Osteoblast (primary cell): ENCODE measurements around the gene MAMDC4. TPM values are rescaled to one million over a fixed set of nuclear protein-coding genes. Genes with fewer than 3 reads are reported as not detected.
A peak's percentile ranks its signal among the peaks of the same experiment; 100 is the strongest.

Source experiments
- DNase-seq: peaks from one replicate; pipeline ENCODE4 v3.0.0; 2011; ENCODE audit warnings: low spot score, mixed read lengths; ENCODE audit not compliant: insufficient read length; ENCODE audit errors: missing footprints
- H2AFZ ChIP-seq: 2 replicates; pipeline ENCODE4 v1.6.0; 2011; ENCODE audit warnings: mild to moderate bottlenecking, low read length
- H3K27ac ChIP-seq: 2 replicates; pipeline ENCODE4 v1.5.1; 2011; ENCODE audit warnings: mild to moderate bottlenecking, low read depth, low read length, moderate library complexity
- H3K27me3 ChIP-seq: 2 replicates; pipeline ENCODE4 v1.6.0; 2012; ENCODE audit warnings: mild to moderate bottlenecking, control low read depth, inconsistent platforms, low read length, moderate library complexity; ENCODE audit not compliant: insufficient read depth
- H3K36me3 ChIP-seq: 2 replicates; pipeline ENCODE4 v1.5.1; 2011; ENCODE audit warnings: mild to moderate bottlenecking, low read length, control low read depth, moderate library complexity; ENCODE audit not compliant: insufficient read depth
- H3K4me1 ChIP-seq: 2 replicates; pipeline ENCODE4 v1.5.1; 2011; ENCODE audit warnings: mild to moderate bottlenecking, low read length, control low read depth, moderate library complexity; ENCODE audit not compliant: insufficient read depth
- H3K4me2 ChIP-seq: 2 replicates; pipeline ENCODE4 v1.6.0; 2011; ENCODE audit warnings: mild to moderate bottlenecking, low read length; ENCODE audit not compliant: insufficient read depth
- H3K4me3 ChIP-seq: fragments of 200-600 bp; sonication (generic); 3 replicates; pipeline ENCODE4 v1.5.1; 2012; ENCODE audit warnings: mild to moderate bottlenecking, low read length, inconsistent platforms; ENCODE audit not compliant: insufficient read depth
- H3K79me2 ChIP-seq: 2 replicates; pipeline ENCODE4 v1.6.0; 2012; ENCODE audit warnings: mild to moderate bottlenecking, low read length, control low read depth, inconsistent platforms; ENCODE audit not compliant: insufficient read depth
- H3K9me3 ChIP-seq: 2 replicates; pipeline ENCODE4 v1.5.1; 2011; ENCODE audit warnings: low read depth, low read length, control low read depth
- H4K20me1 ChIP-seq: 2 replicates; pipeline ENCODE4 v1.6.0; 2012; ENCODE audit warnings: mild to moderate bottlenecking, low read length, control low read depth; ENCODE audit not compliant: insufficient read depth
- small RNA-seq: library from RNA; depleted of rRNA; stranded (forward); fragments of <200 nt; gene quantifications from one replicate; pipeline ENCODE3, GENCODE V24; 2012
- total RNA-seq: library from RNA; depleted of rRNA; stranded (reverse); fragments of >200 nt; gene quantifications from 2 replicates; pipeline ENCODE4 v1.2.3, GENCODE V29; 2012
- TF ChIP-seq, protein P1 (sequence below): IDR thresholded peaks from 2 replicates; pipeline ENCODE4 v1.5.1; 2011; ENCODE audit warnings: mild to moderate bottlenecking, low read depth, low read length, moderate library complexity; ENCODE audit errors: extremely low read depth

Gene MAMDC4
- total RNA-seq, 1 donor: 1.4 TPM

DNA sequence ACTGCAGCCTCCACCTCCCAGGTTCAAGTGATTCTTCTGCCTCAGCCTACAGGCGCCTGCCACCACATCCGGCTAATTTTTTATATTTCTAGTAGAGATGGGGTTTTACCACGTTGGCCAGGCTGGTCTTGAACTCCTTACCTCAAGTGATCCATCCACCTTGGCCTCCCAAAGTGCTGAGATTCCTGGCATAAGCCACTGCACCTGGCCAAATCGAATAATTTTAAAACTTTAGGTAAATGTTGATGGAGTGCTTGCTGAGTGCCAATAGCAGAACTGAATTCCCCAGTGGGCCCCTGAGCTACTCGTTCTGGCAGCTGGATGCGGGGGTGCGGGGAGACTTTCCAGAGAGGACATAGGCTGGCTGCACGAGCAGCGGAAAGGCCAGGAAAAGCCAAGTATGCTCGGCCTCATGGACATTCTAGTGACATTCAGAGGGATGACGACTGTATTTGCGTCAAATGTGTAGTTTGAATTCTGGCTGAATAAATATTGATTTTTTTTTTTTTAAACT, 51.0 kb downstream of the MAMDC4 start:
- peak overlapping the region; percentile 93 for H3K27ac ChIP-seq
- H3K36me3 ChIP-seq: peaks cover 31% of the 10 kb centered on the region
- TF ChIP-seq, protein P1, sequence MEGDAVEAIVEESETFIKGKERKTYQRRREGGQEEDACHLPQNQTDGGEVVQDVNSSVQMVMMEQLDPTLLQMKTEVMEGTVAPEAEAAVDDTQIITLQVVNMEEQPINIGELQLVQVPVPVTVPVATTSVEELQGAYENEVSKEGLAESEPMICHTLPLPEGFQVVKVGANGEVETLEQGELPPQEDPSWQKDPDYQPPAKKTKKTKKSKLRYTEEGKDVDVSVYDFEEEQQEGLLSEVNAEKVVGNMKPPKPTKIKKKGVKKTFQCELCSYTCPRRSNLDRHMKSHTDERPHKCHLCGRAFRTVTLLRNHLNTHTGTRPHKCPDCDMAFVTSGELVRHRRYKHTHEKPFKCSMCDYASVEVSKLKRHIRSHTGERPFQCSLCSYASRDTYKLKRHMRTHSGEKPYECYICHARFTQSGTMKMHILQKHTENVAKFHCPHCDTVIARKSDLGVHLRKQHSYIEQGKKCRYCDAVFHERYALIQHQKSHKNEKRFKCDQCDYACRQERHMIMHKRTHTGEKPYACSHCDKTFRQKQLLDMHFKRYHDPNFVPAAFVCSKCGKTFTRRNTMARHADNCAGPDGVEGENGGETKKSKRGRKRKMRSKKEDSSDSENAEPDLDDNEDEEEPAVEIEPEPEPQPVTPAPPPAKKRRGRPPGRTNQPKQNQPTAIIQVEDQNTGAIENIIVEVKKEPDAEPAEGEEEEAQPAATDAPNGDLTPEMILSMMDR: no peak
- peak; percentile 47 for DNase-seq
- no peak overlapping the region for H3K4me2 ChIP-seq
- H2AFZ ChIP-seq: no peak overlapping the region
- peaks cover 11% of the 10 kb centered on the region for H3K79me2 ChIP-seq
- no peak overlapping the region for H3K4me3 ChIP-seq
- no peaks in the 10 kb centered on the region for H3K27me3 ChIP-seq
- peaks cover 26% of the 10 kb centered on the region for H3K4me1 ChIP-seq
- H3K9me3 ChIP-seq: no peaks in the 10 kb centered on the region
- H4K20me1 ChIP-seq: peaks cover 2% of the 10 kb centered on the region

- no peak for DNase-seq
- Histone ChIP-seq H3K4me3 (no peak overlapping the region), H2AFZ (no peak overlapping the region), H3K9me3 (no peaks in the 10 kb centered on the region), H3K4me2 (no peak overlapping the region), H4K20me1 (no peaks in the 10 kb centered on the region), H3K79me2 (peaks cover 6% of the 10 kb centered on the region), H3K27me3 (no peaks in the 10 kb centered on the region), H3K36me3 (peaks cover 37% of the 10 kb centered on the region), H3K27ac (no peak overlapping the region), H3K4me1 (peaks cover 20% of the 10 kb centered on the region)
- TF ChIP-seq, protein P1: no peak
These were observed 54.1 kb downstream of the MAMDC4 start for GRCh38 chr9:136906266-136906665.

GRCh38 chr9:136907011-136907914, 55.1 kb downstream of the MAMDC4 start:
- H3K4me2 ChIP-seq: no peak overlapping the region
- no peaks in the 10 kb centered on the region for H3K27me3 ChIP-seq
- H3K4me3 ChIP-seq: no peak overlapping the region
- no peak overlapping the region for H2AFZ ChIP-seq
- peaks cover 10% of the 10 kb centered on the region for H3K4me1 ChIP-seq
- H3K79me2 ChIP-seq: peaks cover 6% of the 10 kb centered on the region
- DNase-seq: peak; percentile 27
- no peak overlapping the region for H3K27ac ChIP-seq
- no peaks in the 10 kb centered on the region for H3K9me3 ChIP-seq
- TF ChIP-seq, protein P1: no peak
- H4K20me1 ChIP-seq: no peaks in the 10 kb centered on the region
- H3K36me3 ChIP-seq: peaks cover 37% of the 10 kb centered on the region

Small RNAs within 50 kb of the gene (small RNA-seq; reads per million reads assigned to genes)
- gene MIR4292 (not detected), gene MIR4479 (not detected)

Other genes starting within 250 kb of the MAMDC4 start
- gene EGFL7, start 189.4 kb upstream of the MAMDC4 start, total RNA-seq: 3.3 and 6.2 TPM in 2 replicates
- 26.5 and 30.0 TPM in 2 replicates for gene AGPAT2, start 164.9 kb upstream of the MAMDC4 start, total RNA-seq
- not detected in 2 replicates for gene DIPK1B, start 139.8 kb upstream of the MAMDC4 start, total RNA-seq
- not detected in 2 replicates for gene LCN10, start 109.4 kb upstream of the MAMDC4 start, total RNA-seq
- not detected in 2 replicates for gene LCN6, start 103.8 kb upstream of the MAMDC4 start, total RNA-seq
- gene LCN8, start 94.1 kb upstream of the MAMDC4 start, total RNA-seq: not detected in 2 replicates
- not detected in 2 replicates for gene LCN15, start 87.8 kb upstream of the MAMDC4 start, total RNA-seq
- gene TMEM141, start 61.0 kb upstream of the MAMDC4 start, total RNA-seq: 31.8 and 39.8 TPM in 2 replicates
- under 0.01 TPM in 1 of 2 replicates, not detected in the other for gene CCDC183, start 56.0 kb upstream of the MAMDC4 start, total RNA-seq
- 64.2 and 64.8 TPM in 2 replicates for gene RABL6, start 44.4 kb upstream of the MAMDC4 start, total RNA-seq
- 0.88 and 1.1 TPM in 2 replicates for gene AJM1, start 9.9 kb upstream of the MAMDC4 start, total RNA-seq
- gene PHPT1, start 2.9 kb upstream of the MAMDC4 start, total RNA-seq: 54.2 and 59.0 TPM in 2 replicates
- gene EDF1, start 14.0 kb downstream of the MAMDC4 start, total RNA-seq: 126 and 173 TPM in 2 replicates
- 6.2 and 6.8 TPM in 2 replicates for gene TRAF2, start 34.2 kb downstream of the MAMDC4 start, total RNA-seq
- 143 and 157 TPM in 2 replicates for gene FBXW5, start 92.4 kb downstream of the MAMDC4 start, total RNA-seq
- gene C8G, start 92.9 kb downstream of the MAMDC4 start, total RNA-seq: 1.2 TPM in 1 of 2 replicates, not detected in the other
- not detected in 2 replicates for gene LCN12, start 99.9 kb downstream of the MAMDC4 start, total RNA-seq
- gene PTGDS, start 125.2 kb downstream of the MAMDC4 start, total RNA-seq: 37.4 and 57.9 TPM in 2 replicates
- 4.4 and 5.4 TPM in 2 replicates for gene LCNL1, start 130.6 kb downstream of the MAMDC4 start, total RNA-seq
- 13.3 and 16.6 TPM in 2 replicates for gene PAXX, start 140.1 kb downstream of the MAMDC4 start, total RNA-seq
- 1.5 and 2.5 TPM in 2 replicates for gene CLIC3, start 144.2 kb downstream of the MAMDC4 start, total RNA-seq
- gene ABCA2, start 175.9 kb downstream of the MAMDC4 start, total RNA-seq: 19.4 and 20.3 TPM in 2 replicates
- gene FUT7, start 179.7 kb downstream of the MAMDC4 start, total RNA-seq: not detected in 2 replicates
- gene NPDC1, start 193.8 kb downstream of the MAMDC4 start, total RNA-seq: 10.0 and 10.1 TPM in 2 replicates
- not detected in 2 replicates for gene ENTPD2, start 201.7 kb downstream of the MAMDC4 start, total RNA-seq
- 0.88 and 1.1 TPM in 2 replicates for gene SAPCD2, start 218.2 kb downstream of the MAMDC4 start, total RNA-seq
- 35.9 and 36.9 TPM in 2 replicates for gene UAP1L1, start 225.2 kb downstream of the MAMDC4 start, total RNA-seq
- 94.1 and 103 TPM in 2 replicates for gene MAN1B1, start 234.6 kb downstream of the MAMDC4 start, total RNA-seq